H1 (cell line): Measurements from ENCODE around the gene MMD. TPM values are rescaled to one million over a fixed set of nuclear protein-coding genes. Genes with fewer than 3 reads are reported as not detected.

Experiments
- CTCF ChIA-PET: fragments of 300-600 bp; sonication (Branson Sonifier 250); formaldehyde crosslinking; loops from one replicate; lab custom pipeline; 2021; ENCODE audit not compliant: partially characterized antibody; lab: Charles Lee
- POLR2A ChIA-PET: fragments of 300-600 bp; sonication (Branson Sonifier 250); formaldehyde crosslinking; loops from one replicate; lab custom pipeline; 2021; ENCODE audit warnings: inconsistent platforms; ENCODE audit not compliant: partially characterized antibody; lab: Charles Lee
- DNase-seq, 2 experiments: peaks; one replicate each; pipeline versions ENCODE4 v3.0.0 to v3.0.0-alpha.2; 2010 to 2022; ENCODE audit warnings: low spot score in 2 of 2, low read depth in 1 of 2, mixed read lengths in 1 of 2
- FAIRE-seq: peaks from 2 replicates; lab custom pipeline; 2011; peaks lifted over from hg19 to GRCh38; lab: Jason Lieb, UNC
- H2AFZ ChIP-seq: 2 replicates; pipeline ENCODE4 v1.8.1; 2012; ENCODE audit warnings: low read length, inconsistent platforms
- H2AK5ac ChIP-seq: 2 replicates; pipeline ENCODE4 v1.6.1; 2013; ENCODE audit warnings: low read depth, low read length
- H2BK120ac ChIP-seq: replicated peaks from 2 replicates; pipeline ENCODE3; 2013; ENCODE audit warnings: low read depth, low read length, inconsistent platforms
- H2BK12ac ChIP-seq: 2 replicates; pipeline ENCODE4 v1.6.1; 2013; ENCODE audit warnings: low read depth, low read length
- H2BK15ac ChIP-seq: 2 replicates; pipeline ENCODE4 v1.6.1; 2013; ENCODE audit warnings: low read length
- H2BK20ac ChIP-seq: 2 replicates; pipeline ENCODE4 v1.6.1; 2013; ENCODE audit warnings: low read length
- H2BK5ac ChIP-seq: 2 replicates; pipeline ENCODE4 v1.6.1; 2013; ENCODE audit warnings: low read depth, low read length
- H3K14ac ChIP-seq: 2 replicates; pipeline ENCODE4 v1.6.1; 2013; ENCODE audit warnings: inconsistent platforms; ENCODE audit not compliant: insufficient read length
- H3K18ac ChIP-seq: 2 replicates; pipeline ENCODE4 v1.6.1; 2013; ENCODE audit warnings: low read length; ENCODE audit errors: extremely low read depth
- H3K23ac ChIP-seq: 2 replicates; pipeline ENCODE4 v1.6.1; 2013; ENCODE audit warnings: inconsistent platforms; ENCODE audit not compliant: insufficient read length
- H3K23me2 ChIP-seq: 2 replicates; pipeline ENCODE4 v1.6.1; 2013; ENCODE audit warnings: low read depth, low read length
- H3K27ac ChIP-seq: 2 replicates; pipeline ENCODE4 v1.6.1; 2011; ENCODE audit warnings: low read depth, low read length, inconsistent platforms
- H3K27me3 ChIP-seq, 4 experiments: replicated peaks in 1 of 4; 1 replicate in 1 of 4; 2 replicates in 3 of 4; pipeline versions ENCODE4 v1.6.1 to v1.8.1; 2011 to 2013; ENCODE audit warnings: low read length in 3 of 4, mild to moderate bottlenecking in 3 of 4, inconsistent platforms in 2 of 4, mixed read lengths in 2 of 4, moderate library complexity in 1 of 4; ENCODE audit not compliant: control insufficient read depth in 3 of 4, insufficient read depth in 3 of 4; ENCODE audit errors: extremely low read depth in 1 of 4
- H3K36me3 ChIP-seq, 4 experiments: 2 replicates each; pipeline versions ENCODE4 v1.6.1 to v1.8.1; 2011 to 2013; ENCODE audit warnings: mild to moderate bottlenecking in 4 of 4, low read length in 3 of 4, moderate library complexity in 2 of 4, control low read depth in 1 of 4, inconsistent platforms in 1 of 4; ENCODE audit not compliant: insufficient read depth in 4 of 4, control insufficient read depth in 2 of 4
- H3K4ac ChIP-seq: replicated peaks from 2 replicates; pipeline ENCODE3; 2013; ENCODE audit warnings: low read length, low read depth, mixed read lengths, inconsistent platforms; ENCODE audit not compliant: insufficient read length
- H3K4me1 ChIP-seq, 4 experiments: replicated peaks in 1 of 4; 1 replicate in 1 of 4; 2 replicates in 3 of 4; pipeline versions ENCODE4 v1.6.1 to v1.8.1; 2011 to 2013; ENCODE audit warnings: low read length in 3 of 4, inconsistent platforms in 2 of 4, mixed read lengths in 1 of 4; ENCODE audit not compliant: insufficient read depth in 4 of 4, control insufficient read depth in 3 of 4
- H3K4me2 ChIP-seq, 2 experiments: 2 replicates each; pipeline versions ENCODE4 v1.6.1 to v1.8.1; 2011 to 2013; ENCODE audit warnings: low read depth in 2 of 2, low read length in 2 of 2, control low read depth in 1 of 2, inconsistent platforms in 1 of 2, mild to moderate bottlenecking in 1 of 2; ENCODE audit not compliant: insufficient read depth in 1 of 2
- H3K4me3 ChIP-seq, 4 experiments: fragments of 200-600, 300-600 bp in 1 of 4; sonication (generic), shearing (Covaris generic), sonication (Bioruptor Twin) in 1 of 4; 2 replicates each; pipeline versions ENCODE4 v1.5.1 to v1.8.1; 2011 to 2016; ENCODE audit warnings: low read length in 4 of 4, low read depth in 3 of 4, control low read depth in 2 of 4, inconsistent platforms in 2 of 4, mild to moderate bottlenecking in 2 of 4, mixed read lengths in 1 of 4, moderate library complexity in 1 of 4; ENCODE audit not compliant: insufficient read depth in 2 of 4; ENCODE audit errors: extremely low read depth in 1 of 4
- H3K56ac ChIP-seq: replicated peaks from 2 replicates; pipeline ENCODE3; 2013; ENCODE audit warnings: low read depth, mild to moderate bottlenecking, mixed read lengths, low read length, inconsistent platforms; ENCODE audit not compliant: insufficient read length
- H3K79me1 ChIP-seq: 2 replicates; pipeline ENCODE4 v1.6.1; 2013; ENCODE audit warnings: low read depth, low read length, control low read depth
- H3K79me2 ChIP-seq, 2 experiments: 2 replicates each; pipeline versions ENCODE4 v1.6.1 to v1.8.1; 2012 to 2013; ENCODE audit warnings: low read length in 2 of 2, mild to moderate bottlenecking in 2 of 2, inconsistent platforms in 1 of 2; ENCODE audit not compliant: insufficient read depth in 2 of 2, control insufficient read depth in 1 of 2
- H3K9ac ChIP-seq, 4 experiments: replicated peaks in 1 of 4; 1 replicate in 1 of 4; 2 replicates in 3 of 4; pipeline versions ENCODE4 v1.6.1 to v1.8.1; 2011 to 2013; ENCODE audit warnings: low read depth in 3 of 4, low read length in 3 of 4, control low read depth in 2 of 4, mild to moderate bottlenecking in 2 of 4, moderate library complexity in 2 of 4, inconsistent platforms in 1 of 4; ENCODE audit errors: extremely low read depth in 1 of 4
- H3K9me3 ChIP-seq, 2 experiments: 2 replicates each; pipeline versions ENCODE4 v1.6.1 to v1.8.1; 2012 to 2013; ENCODE audit warnings: mild to moderate bottlenecking in 2 of 2, moderate library complexity in 2 of 2, control low read depth in 1 of 2, inconsistent platforms in 1 of 2, low read depth in 1 of 2, low read length in 1 of 2, mixed read lengths in 1 of 2; ENCODE audit not compliant: insufficient read depth in 2 of 2
- H4K20me1 ChIP-seq, 2 experiments: replicated peaks in 1 of 2; 2 replicates each; pipeline versions ENCODE3 to v1.8.1; 2011 to 2013; ENCODE audit warnings: inconsistent platforms in 2 of 2, low read length in 2 of 2, mild to moderate bottlenecking in 1 of 2; ENCODE audit not compliant: insufficient read depth in 2 of 2, control insufficient read depth in 1 of 2
- H4K5ac ChIP-seq: 2 replicates; pipeline ENCODE4 v1.6.1; 2013; ENCODE audit warnings: low read length, low read depth, mixed read lengths, inconsistent platforms; ENCODE audit not compliant: insufficient read length
- H4K8ac ChIP-seq: 2 replicates; pipeline ENCODE4 v1.8.0; 2013; ENCODE audit warnings: mild to moderate bottlenecking, moderate library complexity, low read length, inconsistent platforms; ENCODE audit not compliant: insufficient read depth; ENCODE audit errors: extremely low read depth
- H4K91ac ChIP-seq: replicated peaks from 2 replicates; pipeline ENCODE3; 2013; ENCODE audit warnings: low read length, mixed read lengths, inconsistent platforms; ENCODE audit not compliant: insufficient read length
- PHF8 ChIP-seq: fragments of 200-600 bp; sonication (generic); conservative IDR thresholded peaks from 2 replicates; pipeline ENCODE4 v1.7.1; 2012; ENCODE audit warnings: low read depth, mild to moderate bottlenecking, inconsistent platforms, low read length, moderate library complexity
- RBBP5 ChIP-seq: IDR thresholded peaks from 2 replicates; pipeline ENCODE4 v1.7.1; 2012; ENCODE audit warnings: low read depth, mild to moderate bottlenecking, inconsistent platforms, low read length, moderate library complexity, borderline replicate concordance
- WGBS, 2 experiments: shearing (Covaris generic) in 1 of 2; methylation state at CpG; one replicate each; pipeline versions ENCODE4 v1.1.6 to v1.1.7; 2013 to 2015; ENCODE audit warnings: low lambda C conversion rate in 2 of 2, mixed read lengths in 2 of 2, inconsistent platforms in 1 of 2, low coverage in 1 of 2, missing lambda C conversion rate in 1 of 2; ENCODE audit not compliant: insufficient replicate concordance in 2 of 2, insufficient coverage in 1 of 2, insufficient read length in 1 of 2; ENCODE audit errors: extremely low coverage in 1 of 2, missing lambda C conversion rate in 1 of 2; 5-methylcytosine and 5-hydroxymethylcytosine counted together
- polyA plus RNA-seq, 7 experiments: library from polyadenylated mRNA; depleted of rRNA in 3 of 7; stranded (reverse) in 5 of 7; unstranded in 2 of 7; fragments of >200 nt in 5 of 7; fragments of 200-250 nt in 2 of 7; gene quantifications; 1 replicate in 5 of 7; 2 replicates in 1 of 7; 4 replicates in 1 of 7; pipeline versions ENCODE4 v1.2.1 to v1.2.3, GENCODE V29; 2011 to 2013; ENCODE audit warnings: missing spikeins in 2 of 7, mixed read lengths in 2 of 7
- total RNA-seq: library from RNA; stranded (reverse); fragmentation: NEBNext Ultra II Directional; extraction: Animal tissue kit (Norgen Biotek cat#: 25700); gene quantifications from 2 replicates; pipeline ENCODE4 v1.2.1, GENCODE V29; 2021

The MMD gene
- total and polyA plus RNA-seq, 2 of the 8 experiments (the other 6 are each of a cell fraction or from before 2014, with no cell fraction given): 28.2 to 37.8 TPM

DNA sequence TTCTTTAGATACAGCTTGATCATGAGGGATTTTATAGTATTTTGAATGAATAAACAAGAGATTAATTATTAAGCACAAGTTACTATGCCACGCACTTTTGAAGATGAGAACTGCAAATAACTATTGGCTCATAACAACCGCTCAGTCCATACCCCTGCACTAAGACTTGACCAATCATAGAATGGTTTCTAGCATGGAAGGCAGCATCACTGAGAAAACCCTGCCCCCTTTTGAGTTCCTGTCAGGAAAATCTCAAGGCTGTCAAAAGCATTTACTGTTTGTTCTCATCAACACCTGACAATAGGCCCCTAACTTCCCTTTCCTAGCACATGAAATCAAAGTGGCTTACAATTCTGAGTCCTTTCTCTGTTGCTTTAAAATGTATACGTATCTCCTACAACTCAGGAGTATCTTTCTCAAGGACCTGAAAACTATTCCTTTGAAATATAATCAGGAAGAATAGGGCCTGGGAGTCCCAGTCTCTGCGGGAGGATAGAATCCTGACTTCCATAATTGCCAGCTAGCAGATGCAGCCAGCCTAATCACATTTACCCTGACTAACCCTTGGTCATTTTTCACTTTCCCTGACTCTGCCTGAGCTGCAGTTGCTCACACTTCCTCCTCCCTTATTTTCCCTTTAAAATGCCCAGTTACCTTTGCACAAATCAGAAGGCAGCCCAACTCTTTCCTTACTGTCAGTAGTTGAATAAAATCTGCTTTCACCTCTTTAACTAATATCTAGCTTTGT lies 9.1 kb upstream of the MMD start:
- H3K79me1 ChIP-seq: no peaks in the 10 kb centered on the region
- no peak overlapping the region for H3K9ac ChIP-seq
- no peak overlapping the region for H2BK5ac ChIP-seq
- 83% methylated on average over 4 of the region's 4 CpGs; no CpG with 5 or more reads in 1 of the 2 experiments for WGBS, 2 experiments
- no peak overlapping the region for H3K23ac ChIP-seq
- no peaks in the 10 kb centered on the region for H3K27me3 ChIP-seq
- no peak overlapping the region for H2BK12ac ChIP-seq
- ChIA-PET CTCF (interaction anchor here (0.6 kb wide), 1 partner anchor 1197 kb away, joined by 3 read pairs; no protein-coding TSS in a partner anchor), POLR2A (interaction anchor here (0.7 kb wide), 1 partner anchor 12 kb away, joined by 4 read pairs; no protein-coding TSS in a partner anchor)
- no peak overlapping the region for H3K4me3 ChIP-seq
- H3K23me2 ChIP-seq: no peaks in the 10 kb centered on the region
- H3K18ac ChIP-seq: no peak overlapping the region
- no peak overlapping the region for H4K5ac ChIP-seq
- H3K14ac ChIP-seq: no peak overlapping the region
- TF ChIP-seq RBBP5 (no peak), PHF8 (no peak)
- H4K8ac ChIP-seq: no peak overlapping the region
- H3K9me3 ChIP-seq: no peaks in the 10 kb centered on the region
- no peaks in the 10 kb centered on the region for H3K36me3 ChIP-seq
- FAIRE-seq (no peak), DNase-seq (no peak)
- no peaks in the 10 kb centered on the region for H4K20me1 ChIP-seq
- no peak overlapping the region for H3K56ac ChIP-seq
- no peak overlapping the region for H2BK120ac ChIP-seq
- H3K79me2 ChIP-seq: no peaks in the 10 kb centered on the region
- no peak overlapping the region for H3K27ac ChIP-seq
- no peaks in the 10 kb centered on the region for H3K4me1 ChIP-seq
- no peak overlapping the region for H2AFZ ChIP-seq
- no peak overlapping the region for H4K91ac ChIP-seq
- no peak overlapping the region for H2AK5ac ChIP-seq
- no peak overlapping the region for H2BK15ac ChIP-seq
- H3K4ac ChIP-seq: no peak overlapping the region
- no peak overlapping the region for H3K4me2 ChIP-seq
- H2BK20ac ChIP-seq: no peak overlapping the region
